NK-92 (cell line): ENCODE results near the gene DCHS2.

Experiments
- DNase-seq: peaks from one replicate; lab custom pipeline; 2025; ENCODE audit not compliant: unreplicated experiment; lab: John Stamatoyannopoulos, UW

The DCHS2 gene

GRCh38 chr4:154399259-154399974, 92.2 kb downstream of the DCHS2 start:
- DNase-seq: no peak

DNA sequence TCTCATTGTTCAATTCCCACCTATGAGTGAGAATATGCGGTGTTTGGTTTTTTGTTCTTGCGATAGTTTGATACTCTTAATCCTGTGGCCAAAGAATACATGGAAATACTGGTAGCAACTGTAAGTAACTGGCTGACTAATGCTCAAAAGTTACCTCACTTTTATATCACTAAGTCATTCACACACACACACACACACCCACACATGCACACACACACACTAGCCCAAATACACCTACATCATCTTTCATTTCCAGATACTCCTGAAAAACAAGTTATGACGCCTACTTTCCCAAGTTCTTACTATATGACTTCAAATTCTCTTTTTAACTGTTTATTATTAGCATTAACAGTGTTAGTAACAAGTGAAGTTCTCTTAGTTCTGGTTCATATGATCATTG, 101.3 kb downstream of the DCHS2 start:
- no peak for DNase-seq

DNA sequence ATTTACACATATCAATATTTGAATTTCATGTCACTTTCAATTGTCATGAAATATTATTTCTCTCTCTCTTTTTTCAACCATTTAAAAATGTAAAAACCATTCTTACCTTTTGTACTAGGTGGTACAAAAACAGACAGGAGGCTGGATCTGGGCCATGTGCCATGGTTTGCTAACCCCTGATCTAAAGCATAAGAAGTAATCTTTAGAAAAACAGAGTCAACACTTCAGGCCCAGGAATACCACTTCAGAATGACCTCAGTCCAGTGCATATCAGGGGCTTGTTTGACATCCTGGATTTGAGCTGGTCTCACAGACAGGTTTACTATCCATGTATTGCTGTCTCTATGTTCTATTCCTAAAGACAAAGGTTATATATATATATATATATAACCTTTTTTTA, 102.5 kb downstream of the DCHS2 start:
- no peak for DNase-seq

DNA sequence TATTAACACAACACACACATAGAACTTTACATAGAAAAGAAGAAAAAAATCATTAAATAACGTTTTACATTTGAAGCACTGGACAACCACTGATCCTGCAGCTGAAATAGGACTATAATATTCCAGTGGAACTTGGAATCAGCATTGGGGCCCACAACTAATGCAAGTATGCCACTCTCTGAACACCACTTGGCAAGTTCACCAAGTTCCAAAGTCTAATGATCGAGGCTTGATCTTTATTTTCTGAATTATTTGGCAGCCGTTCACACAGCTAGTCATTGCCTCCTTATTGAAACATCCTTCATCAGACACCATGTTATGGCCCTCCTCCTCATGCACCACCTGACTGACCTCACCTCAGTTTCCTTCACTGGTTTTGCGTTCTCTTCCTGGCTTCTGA, 107.6 kb downstream of the DCHS2 start:
- DNase-seq: no peak

- DNase-seq: no peak
Observed at GRCh38 chr4:154376486-154376885, 115.1 kb downstream of the DCHS2 start.

- DNase-seq: no peak
Observed at GRCh38 chr4:154368060-154368459, 123.5 kb downstream of the DCHS2 start.

GRCh38 chr4:154367659-154368058, 123.9 kb downstream of the DCHS2 start:
- no peak for DNase-seq

GRCh38 chr4:154366956-154367355, 124.6 kb downstream of the DCHS2 start:
- DNase-seq: no peak

- DNase-seq: no peak
Observed at GRCh38 chr4:154364066-154364845, 127.3 kb downstream of the DCHS2 start.

- DNase-seq: no peak
Observed at GRCh38 chr4:154361450-154361849, 130.1 kb downstream of the DCHS2 start.

GRCh38 chr4:154360491-154360890, 131.1 kb downstream of the DCHS2 start:
- no peak for DNase-seq

- DNase-seq: no peak
Observed at GRCh38 chr4:154354883-154355282, 136.7 kb downstream of the DCHS2 start.

DNA sequence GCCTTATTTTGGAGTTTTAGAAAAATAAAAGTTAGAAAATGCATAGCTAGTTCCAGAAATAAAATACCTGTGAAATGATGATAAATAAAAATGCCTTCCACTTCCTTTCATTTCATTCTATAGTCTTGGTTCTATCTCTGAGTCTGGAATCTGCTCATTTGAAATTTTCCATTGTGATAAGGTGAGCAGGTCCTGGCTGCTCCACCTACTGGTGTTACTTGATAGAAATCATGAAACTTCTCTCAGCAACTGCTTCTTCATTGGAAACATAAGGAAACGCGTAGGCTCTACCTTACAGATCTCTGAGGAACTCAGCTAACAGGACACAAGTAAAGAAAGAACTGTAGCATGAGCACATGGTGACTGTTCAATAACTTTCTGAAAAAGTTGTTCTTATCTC, 141.8 kb downstream of the DCHS2 start:
- no peak for DNase-seq

DNA sequence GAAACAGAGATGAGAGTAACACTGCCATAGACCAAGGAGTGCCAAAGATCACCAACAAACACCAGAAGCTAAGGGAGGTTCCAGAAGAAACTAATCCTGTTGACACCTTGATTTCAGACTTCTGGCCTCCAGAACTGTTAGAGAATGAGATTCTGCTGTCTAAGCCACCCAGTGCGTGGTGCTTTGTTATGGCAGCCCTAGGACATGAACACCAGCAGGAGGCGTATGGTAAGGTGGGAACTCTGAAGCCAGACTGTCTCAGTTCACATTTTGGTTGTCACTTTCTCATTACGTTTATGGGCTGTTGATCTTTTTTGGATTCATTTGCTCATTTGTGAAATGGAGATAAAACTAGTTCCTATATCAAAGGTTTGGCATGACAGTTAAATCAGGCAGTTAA, 142.9 kb downstream of the DCHS2 start:
- DNase-seq: no peak

GRCh38 chr4:154345359-154345758, 146.2 kb downstream of the DCHS2 start:
- DNase-seq: no peak

DNA sequence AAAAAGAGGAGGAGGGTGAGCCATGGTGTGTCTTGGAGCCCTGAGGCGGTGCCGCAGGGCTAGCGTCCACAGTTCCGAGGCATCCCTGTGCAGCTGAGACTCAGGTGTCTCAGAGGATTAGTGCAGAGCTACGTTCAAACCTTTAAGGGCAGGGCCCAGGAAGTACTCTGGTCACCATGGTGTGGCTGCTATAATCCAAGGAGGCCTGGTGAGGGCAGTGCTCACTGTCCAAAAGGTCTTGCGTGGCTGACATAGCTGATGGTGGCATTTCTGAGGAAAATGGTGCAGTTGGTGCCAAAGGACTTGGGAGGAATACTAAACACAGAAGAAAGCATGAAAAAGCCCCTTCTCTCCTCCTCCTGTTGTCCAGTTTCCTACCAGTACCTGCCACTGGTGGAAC, 146.9 kb downstream of the DCHS2 start:
- no peak for DNase-seq

- DNase-seq: no peak
Observed at GRCh38 chr4:154343651-154344050, 147.9 kb downstream of the DCHS2 start.

DNA sequence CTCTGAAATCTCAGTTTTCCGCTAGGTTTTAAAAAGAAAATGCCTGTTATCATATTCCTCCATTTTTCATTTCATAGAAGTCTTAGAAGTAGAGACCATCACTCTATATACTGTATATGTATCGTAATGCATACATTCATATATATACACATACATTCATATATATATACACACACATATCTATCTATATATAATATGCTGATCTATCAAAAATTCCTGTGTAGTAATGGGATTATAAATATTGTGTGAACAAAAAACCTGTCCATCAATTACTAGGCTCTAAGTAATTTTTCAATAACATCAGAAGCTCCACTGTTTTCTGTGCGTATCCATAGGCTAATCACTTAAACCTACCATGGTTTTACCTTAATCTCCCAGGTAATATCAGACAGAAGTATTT, 150.2 kb downstream of the DCHS2 start:
- DNase-seq: no peak

DNA sequence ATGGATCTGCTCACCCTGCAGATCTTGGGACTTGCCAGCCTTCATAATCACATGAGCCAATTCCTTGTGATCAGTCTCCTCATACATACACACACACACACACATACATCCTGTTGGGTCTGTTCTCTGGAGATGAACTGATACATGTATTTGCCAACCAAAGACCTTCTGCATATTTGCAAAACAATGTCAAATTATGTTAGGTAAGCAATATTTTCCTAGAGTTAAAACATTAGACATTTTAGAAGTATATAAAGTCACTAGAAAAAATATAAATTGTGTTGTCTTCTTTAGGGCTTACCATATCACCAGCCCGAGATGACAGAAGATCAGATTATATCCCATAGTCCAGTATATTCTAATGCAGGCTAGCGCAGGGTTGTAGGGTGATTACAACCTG, 156.0 kb downstream of the DCHS2 start:
- DNase-seq: no peak

GRCh38 chr4:154332681-154333421, 158.7 kb downstream of the DCHS2 start:
- DNase-seq: no peak

- no peak for DNase-seq
Observed at GRCh38 chr4:154329939-154330338, 161.7 kb downstream of the DCHS2 start.
